Measurements from ENCODE around the gene COL17A1. TPM values are rescaled to one million over a fixed set of nuclear protein-coding genes. Genes with fewer than 3 reads are reported as not detected.

The COL17A1 gene
- total RNA-seq, 1 experiment from 2014 or later: 3.5 TPM

GRCh38 chr10:104065748-104066147 lies 19.9 kb downstream of the COL17A1 start (continued):
- TF ChIP-seq, protein P1, sequence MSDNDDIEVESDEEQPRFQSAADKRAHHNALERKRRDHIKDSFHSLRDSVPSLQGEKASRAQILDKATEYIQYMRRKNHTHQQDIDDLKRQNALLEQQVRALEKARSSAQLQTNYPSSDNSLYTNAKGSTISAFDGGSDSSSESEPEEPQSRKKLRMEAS (IDR thresholded peaks at IDR 0.05): no peak
- TF ChIP-seq SP1 (IDR thresholded peaks at IDR 0.05; ENCODE audit: low read depth): no peak
- TF ChIP-seq SRF (IDR thresholded peaks at IDR 0.05; ENCODE audit: low read depth): no peak
- TF ChIP-seq SIN3A (IDR thresholded peaks at IDR 0.05; ENCODE audit: low read depth): no peak

GRCh38 chr10:104061196-104061595 lies 24.5 kb downstream of the COL17A1 start:
- H3K4me2 ChIP-seq (ENCODE audit: low read length): no peak overlapping the region
- H3K4me3 ChIP-seq (replicated peaks in 1 of 2; ENCODE audit: low read depth in 1 of 2, low read length in 2 of 2): no peak overlapping the region
- H3K9ac ChIP-seq (ENCODE audit: low read length): no peak overlapping the region
- no peak for ATAC-seq
- RAD21 ChIA-PET (ENCODE audit: low non-redundant PET in 1 of 2, low total read pairs in 2 of 2, uncharacterized antibody in 2 of 2, unreplicated experiment in 2 of 2): no interaction called here
- no TSS peak for BruUV-seq (replicated peaks)
- no peaks in the 10 kb centered on the region for H3K27me3 ChIP-seq (ENCODE audit: insufficient read depth, low read length)
- intact Hi-C loops (cut with micrococcal nuclease): no loop called here
- CTCF ChIA-PET: no interaction called here
- H2AFZ ChIP-seq (ENCODE audit: low read depth, low read length, poor library complexity, severe bottlenecking): no peak overlapping the region
- no peaks in the 10 kb centered on the region for H3K9me2 ChIP-seq (ENCODE audit: insufficient read depth)
- no peaks in the 10 kb centered on the region for H3K9me3 ChIP-seq (ENCODE audit: control insufficient read depth in 1 of 2, insufficient read depth in 1 of 2, low read depth in 1 of 2, low read length in 2 of 2)
- H3K4me1 ChIP-seq (ENCODE audit: control insufficient read depth in 1 of 2, insufficient read depth in 2 of 2, low read length in 2 of 2): no peaks in the 10 kb centered on the region
- no peaks in the 10 kb centered on the region for H3K79me2 ChIP-seq (ENCODE audit: insufficient read depth, low read length)
- POLR2A ChIA-PET: no interaction called here
- no peaks in the 10 kb centered on the region for H3K36me3 ChIP-seq (ENCODE audit: control insufficient read depth in 1 of 2, insufficient read depth in 2 of 2, low read length in 2 of 2)
- no peaks in the 10 kb centered on the region for H4K20me1 ChIP-seq (ENCODE audit: insufficient read depth)
- H3K27ac ChIP-seq (ENCODE audit: low read depth, low read length): no peak overlapping the region
- no peak for TF ChIP-seq SP1 (IDR thresholded peaks at IDR 0.05; ENCODE audit: low read depth)
- TF ChIP-seq FOSL1 (IDR thresholded peaks at IDR 0.05; ENCODE audit: low read depth): no peak
- TF ChIP-seq EGR1 (IDR thresholded peaks at IDR 0.05; ENCODE audit: low read depth): no peak
- no peak for TF ChIP-seq ZNF274 (IDR thresholded peaks at IDR 0.05; ENCODE audit: low read depth, low read length)
- TF ChIP-seq ELF1 (IDR thresholded peaks at IDR 0.05; ENCODE audit: borderline replicate concordance, low read depth): no peak
- no peak for TF ChIP-seq ZFX (IDR thresholded peaks at IDR 0.05)
- no peak for TF ChIP-seq EZH2phosphoT487 (IDR thresholded peaks at IDR 0.05; ENCODE audit: borderline replicate concordance)
- TF ChIP-seq SRF (IDR thresholded peaks at IDR 0.05; ENCODE audit: low read depth): no peak
- TF ChIP-seq YY1 (IDR thresholded peaks at IDR 0.05; ENCODE audit: extremely low read depth, insufficient replicate concordance, low read depth, low read length): no peak
- no peak for TF ChIP-seq CBX3 (IDR thresholded peaks at IDR 0.05; ENCODE audit: low read depth)
- TF ChIP-seq ATF3 (IDR thresholded peaks at IDR 0.05): no peak
- no peak for TF ChIP-seq EZH2 (IDR thresholded peaks at IDR 0.05)
- TF ChIP-seq, protein P2, sequence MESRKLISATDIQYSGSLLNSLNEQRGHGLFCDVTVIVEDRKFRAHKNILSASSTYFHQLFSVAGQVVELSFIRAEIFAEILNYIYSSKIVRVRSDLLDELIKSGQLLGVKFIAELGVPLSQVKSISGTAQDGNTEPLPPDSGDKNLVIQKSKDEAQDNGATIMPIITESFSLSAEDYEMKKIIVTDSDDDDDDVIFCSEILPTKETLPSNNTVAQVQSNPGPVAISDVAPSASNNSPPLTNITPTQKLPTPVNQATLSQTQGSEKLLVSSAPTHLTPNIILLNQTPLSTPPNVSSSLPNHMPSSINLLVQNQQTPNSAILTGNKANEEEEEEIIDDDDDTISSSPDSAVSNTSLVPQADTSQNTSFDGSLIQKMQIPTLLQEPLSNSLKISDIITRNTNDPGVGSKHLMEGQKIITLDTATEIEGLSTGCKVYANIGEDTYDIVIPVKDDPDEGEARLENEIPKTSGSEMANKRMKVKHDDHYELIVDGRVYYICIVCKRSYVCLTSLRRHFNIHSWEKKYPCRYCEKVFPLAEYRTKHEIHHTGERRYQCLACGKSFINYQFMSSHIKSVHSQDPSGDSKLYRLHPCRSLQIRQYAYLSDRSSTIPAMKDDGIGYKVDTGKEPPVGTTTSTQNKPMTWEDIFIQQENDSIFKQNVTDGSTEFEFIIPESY (IDR thresholded peaks at IDR 0.05; ENCODE audit: extremely low read depth, insufficient replicate concordance, low read length): no peak
- no peak for TF ChIP-seq POLR2A (IDR thresholded peaks at IDR 0.05; ENCODE audit: borderline replicate concordance, extremely low read depth, insufficient read depth, insufficient read length)
- TF ChIP-seq, protein P1 (IDR thresholded peaks at IDR 0.05): no peak
- TF ChIP-seq RAD21 (IDR thresholded peaks at IDR 0.05; ENCODE audit: low read depth): no peak
- TF ChIP-seq, protein P3, sequence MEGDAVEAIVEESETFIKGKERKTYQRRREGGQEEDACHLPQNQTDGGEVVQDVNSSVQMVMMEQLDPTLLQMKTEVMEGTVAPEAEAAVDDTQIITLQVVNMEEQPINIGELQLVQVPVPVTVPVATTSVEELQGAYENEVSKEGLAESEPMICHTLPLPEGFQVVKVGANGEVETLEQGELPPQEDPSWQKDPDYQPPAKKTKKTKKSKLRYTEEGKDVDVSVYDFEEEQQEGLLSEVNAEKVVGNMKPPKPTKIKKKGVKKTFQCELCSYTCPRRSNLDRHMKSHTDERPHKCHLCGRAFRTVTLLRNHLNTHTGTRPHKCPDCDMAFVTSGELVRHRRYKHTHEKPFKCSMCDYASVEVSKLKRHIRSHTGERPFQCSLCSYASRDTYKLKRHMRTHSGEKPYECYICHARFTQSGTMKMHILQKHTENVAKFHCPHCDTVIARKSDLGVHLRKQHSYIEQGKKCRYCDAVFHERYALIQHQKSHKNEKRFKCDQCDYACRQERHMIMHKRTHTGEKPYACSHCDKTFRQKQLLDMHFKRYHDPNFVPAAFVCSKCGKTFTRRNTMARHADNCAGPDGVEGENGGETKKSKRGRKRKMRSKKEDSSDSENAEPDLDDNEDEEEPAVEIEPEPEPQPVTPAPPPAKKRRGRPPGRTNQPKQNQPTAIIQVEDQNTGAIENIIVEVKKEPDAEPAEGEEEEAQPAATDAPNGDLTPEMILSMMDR (IDR thresholded peaks at IDR 0.05 in 2 of 3, conservative IDR thresholded peaks at IDR 0.05 in 1 of 3; ENCODE audit: borderline replicate concordance in 1 of 3, insufficient read depth in 1 of 3, low read depth in 2 of 3, low read length in 2 of 3): no peak
- no peak for DNase-seq (ENCODE audit: low read depth, low spot score)
